ENCODE results near the gene NAAA. TPM values are rescaled to one million over a fixed set of nuclear protein-coding genes. Genes with fewer than 3 reads are reported as not detected.

Gene NAAA
- total and polyA plus RNA-seq, 2 donors (not counting 1 experiment from before 2014, with no cell fraction given) = 32.4 to 50.7 TPM

DNA sequence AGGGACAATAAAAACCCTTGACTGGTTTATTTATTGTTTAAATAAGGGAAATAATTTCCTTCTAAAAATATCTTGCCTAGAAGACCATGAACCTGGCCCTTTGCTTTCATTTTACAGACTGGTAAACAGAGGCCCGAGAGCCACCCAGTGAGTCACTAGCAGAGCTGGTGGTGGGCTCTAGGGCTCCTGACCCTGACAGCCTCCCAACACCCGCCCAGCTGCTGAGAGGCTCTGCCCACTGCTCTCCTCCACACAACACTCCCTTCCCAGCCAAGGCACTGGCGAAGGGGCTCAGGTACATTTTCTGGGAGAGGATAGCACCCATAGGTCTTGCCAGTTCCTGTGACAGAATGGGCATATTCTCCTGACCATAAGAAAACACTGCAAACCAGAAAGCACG is 20.5 kb downstream of the NAAA start:
- no peak for DNase-seq (ENCODE audit: low read depth in 2 of 2)
- H3K36me3 ChIP-seq (ENCODE audit: control insufficient read depth, insufficient read depth, low read length) = no peaks in the 10 kb centered on the region

DNA sequence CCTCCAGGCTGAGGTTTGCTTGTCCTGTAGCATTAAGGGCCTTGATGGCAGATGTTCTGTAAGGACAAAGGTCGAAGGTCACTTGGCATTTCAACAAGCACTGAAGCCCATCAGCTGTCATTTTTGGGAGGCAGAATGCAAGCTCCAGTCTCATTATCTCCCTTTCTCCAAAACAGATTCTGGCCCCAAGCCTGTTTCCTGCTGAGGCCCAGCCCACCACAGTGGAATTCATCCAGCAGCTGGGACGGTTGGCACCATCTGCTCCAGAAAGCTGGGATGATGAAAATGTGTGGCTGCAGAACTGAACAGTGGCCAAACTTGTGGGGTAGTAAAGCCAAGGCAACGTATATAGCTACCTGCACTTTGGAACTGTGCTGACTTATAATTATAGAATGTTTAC is 20.9 kb downstream of the NAAA start:
- TF ChIP-seq CTCF (conservative IDR thresholded peaks at IDR 0.05 in 1 of 2, IDR thresholded peaks at IDR 0.05 in 1 of 2; ENCODE audit: low read depth in 1 of 2, low read length in 2 of 2) (no peak), EZH2 (IDR thresholded peaks at IDR 0.05; ENCODE audit: low read length, missing control alignments) (no peak)
- Histone ChIP-seq H3K27me3 (ENCODE audit: control insufficient read depth, insufficient read depth, low read length) (no peaks in the 10 kb centered on the region), H3K27ac (ENCODE audit: insufficient read depth, low read length) (no peak overlapping the region), H3K9me3 (ENCODE audit: control insufficient read depth, insufficient read depth, low read depth, low read length) (no peaks in the 10 kb centered on the region), H3K4me1 (ENCODE audit: control insufficient read depth, extremely low read depth, insufficient read depth, low read length) (peaks cover 7% of the 10 kb centered on the region), H3K79me2 (ENCODE audit: control insufficient read depth, insufficient read depth, low read length) (no peaks in the 10 kb centered on the region), H3K9ac (ENCODE audit: insufficient read depth, low read length) (no peak overlapping the region), H3K4me3 (replicated peaks in 1 of 4; ENCODE audit: control extremely low read depth in 1 of 4, insufficient read depth in 1 of 4, low read depth in 3 of 4, low read length in 4 of 4) (no peak overlapping the region), H4K20me1 (ENCODE audit: control insufficient read depth, extremely low read depth, insufficient read depth, low read length) (no peaks in the 10 kb centered on the region), H2AFZ (ENCODE audit: low read length) (no peak overlapping the region), H3K4me2 (ENCODE audit: extremely low read depth, insufficient read depth, low read length) (no peak overlapping the region), H3K36me3 (ENCODE audit: control insufficient read depth, insufficient read depth, low read length) (no peaks in the 10 kb centered on the region)
- peak; percentile 38 to 74 for DNase-seq (ENCODE audit: low read depth in 2 of 2)

More for the DNA sequence above, 20.5 kb downstream of the NAAA start:
- Histone ChIP-seq H3K4me2 (ENCODE audit: extremely low read depth, insufficient read depth, low read length) (no peak overlapping the region), H3K27me3 (ENCODE audit: control insufficient read depth, insufficient read depth, low read length) (no peaks in the 10 kb centered on the region), H3K9ac (ENCODE audit: insufficient read depth, low read length) (no peak overlapping the region), H2AFZ (ENCODE audit: low read length) (no peak overlapping the region), H3K79me2 (ENCODE audit: control insufficient read depth, insufficient read depth, low read length) (no peaks in the 10 kb centered on the region), H3K4me3 (replicated peaks in 1 of 4; ENCODE audit: control extremely low read depth in 1 of 4, insufficient read depth in 1 of 4, low read depth in 3 of 4, low read length in 4 of 4) (no peak overlapping the region), H3K27ac (ENCODE audit: insufficient read depth, low read length) (no peak overlapping the region), H3K9me3 (ENCODE audit: control insufficient read depth, insufficient read depth, low read depth, low read length) (no peaks in the 10 kb centered on the region), H4K20me1 (ENCODE audit: control insufficient read depth, extremely low read depth, insufficient read depth, low read length) (no peaks in the 10 kb centered on the region), H3K4me1 (ENCODE audit: control insufficient read depth, extremely low read depth, insufficient read depth, low read length) (peaks cover 7% of the 10 kb centered on the region)
- TF ChIP-seq EZH2 (IDR thresholded peaks at IDR 0.05; ENCODE audit: low read length, missing control alignments) (no peak), CTCF (conservative IDR thresholded peaks at IDR 0.05 in 1 of 2, IDR thresholded peaks at IDR 0.05 in 1 of 2; ENCODE audit: low read depth in 1 of 2, low read length in 2 of 2) (no peak)

DNA sequence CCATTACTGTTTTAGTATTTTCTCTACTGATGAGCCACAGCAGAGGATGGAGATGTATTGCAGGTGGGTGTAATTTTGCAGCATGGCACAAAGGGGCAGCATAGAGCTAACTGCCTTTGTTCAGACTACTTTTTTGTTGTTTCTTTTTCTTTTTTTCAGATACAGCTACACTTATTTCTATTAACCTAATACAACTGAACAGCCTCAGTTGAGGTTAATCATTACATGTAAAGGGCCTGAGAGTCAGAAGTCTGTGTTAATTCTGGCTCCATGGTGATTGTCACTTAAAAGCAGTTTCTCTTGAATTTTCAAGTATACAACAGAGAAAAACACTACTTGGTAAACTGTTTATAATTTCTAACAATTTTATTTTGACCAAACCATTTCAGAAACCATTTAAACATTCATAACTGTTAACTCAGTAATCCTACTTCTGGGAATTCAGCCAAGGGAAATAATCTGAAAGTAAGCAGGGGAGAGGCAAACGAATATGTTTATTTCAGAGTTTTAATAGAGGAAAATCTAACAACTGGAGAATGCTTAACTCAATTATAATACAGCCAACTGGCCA is 24.6 kb downstream of the NAAA start:
- TF ChIP-seq EZH2 (IDR thresholded peaks at IDR 0.05; ENCODE audit: low read length, missing control alignments) = no peak
- TF ChIP-seq CTCF (conservative IDR thresholded peaks at IDR 0.05 in 1 of 2, IDR thresholded peaks at IDR 0.05 in 1 of 2; ENCODE audit: low read depth in 1 of 2, low read length in 2 of 2) = peak; percentile 91 to 92
- H3K4me2 ChIP-seq (ENCODE audit: extremely low read depth, insufficient read depth, low read length) = peak overlapping the region; percentile 35
- peak; percentile 57 to 89 for DNase-seq (ENCODE audit: low read depth in 2 of 2)

More for the DNA sequence above, 24.6 kb downstream of the NAAA start:
- H2AFZ ChIP-seq (ENCODE audit: low read length) = peak overlapping the region; percentile 57
- H3K79me2 ChIP-seq (ENCODE audit: control insufficient read depth, insufficient read depth, low read length) = no peaks in the 10 kb centered on the region
- H3K36me3 ChIP-seq (ENCODE audit: control insufficient read depth, insufficient read depth, low read length) = no peaks in the 10 kb centered on the region
- H3K9me3 ChIP-seq (ENCODE audit: control insufficient read depth, insufficient read depth, low read depth, low read length) = no peaks in the 10 kb centered on the region
- peak overlapping the region; percentile 23 for H3K27ac ChIP-seq (ENCODE audit: insufficient read depth, low read length)
- no peak overlapping the region for H3K4me3 ChIP-seq (replicated peaks in 1 of 4; ENCODE audit: control extremely low read depth in 1 of 4, insufficient read depth in 1 of 4, low read depth in 3 of 4, low read length in 4 of 4)
- H3K9ac ChIP-seq (ENCODE audit: insufficient read depth, low read length) = no peak overlapping the region
- no peaks in the 10 kb centered on the region for H3K27me3 ChIP-seq (ENCODE audit: control insufficient read depth, insufficient read depth, low read length)
- peaks cover 7% of the 10 kb centered on the region for H3K4me1 ChIP-seq (ENCODE audit: control insufficient read depth, extremely low read depth, insufficient read depth, low read length)
- no peaks in the 10 kb centered on the region for H4K20me1 ChIP-seq (ENCODE audit: control insufficient read depth, extremely low read depth, insufficient read depth, low read length)

All from fibroblast of lung (primary cell).